ENCODE results near the gene GRK7.
A peak's percentile ranks its signal among the peaks of the same experiment; 100 is the strongest.
"Not testable (repeated sequence)": the region's sequence is repeated elsewhere in the genome, so short reads cannot be mapped to it uniquely, and the experiment has no call there.

GRK7 gene

DNA sequence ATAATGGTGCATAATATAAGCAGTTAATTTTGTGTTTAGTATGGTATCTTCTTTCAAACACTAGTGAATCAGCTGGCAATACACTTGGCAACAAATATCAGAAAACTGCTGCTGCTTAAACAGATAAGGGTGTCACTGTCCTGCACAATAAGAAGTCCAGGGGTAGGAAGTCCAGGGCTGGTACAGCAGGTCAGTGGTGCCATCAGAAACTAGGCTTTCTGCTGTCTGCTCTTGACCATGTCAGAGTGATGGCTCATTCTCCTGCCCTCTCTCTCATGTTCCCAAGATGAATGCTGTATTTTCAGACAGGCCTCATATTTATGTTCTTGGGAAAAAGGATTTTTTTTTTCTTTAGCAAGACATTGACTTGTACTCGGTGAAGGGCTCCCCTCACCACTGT is 9.2 kb upstream of the GRK7 start:
- DNase-seq (ENCODE audit: low spot score), result no peak

DNA sequence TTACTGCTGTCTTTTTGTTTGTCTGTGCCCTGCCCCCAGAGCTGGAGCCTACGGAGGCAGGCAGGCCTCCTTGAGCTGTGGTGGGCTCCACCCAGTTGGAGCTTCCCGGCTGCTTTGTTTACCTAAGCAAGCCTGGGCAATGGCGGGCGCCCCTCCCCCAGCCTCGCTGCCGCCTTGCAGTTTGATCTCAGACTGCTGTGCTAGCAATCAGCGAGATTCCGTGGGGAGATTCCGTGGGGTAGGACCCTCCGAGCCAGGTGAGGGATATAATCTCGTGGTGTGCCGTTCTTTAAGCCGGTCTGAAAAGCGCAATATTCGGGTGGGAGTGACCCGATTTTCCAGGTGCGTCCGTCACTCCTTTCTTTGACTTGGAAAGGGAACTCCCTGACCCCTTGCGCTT is 656 bp upstream of the GRK7 start:
- not testable (repeated sequence) for DNase-seq (ENCODE audit: low spot score)

DNA sequence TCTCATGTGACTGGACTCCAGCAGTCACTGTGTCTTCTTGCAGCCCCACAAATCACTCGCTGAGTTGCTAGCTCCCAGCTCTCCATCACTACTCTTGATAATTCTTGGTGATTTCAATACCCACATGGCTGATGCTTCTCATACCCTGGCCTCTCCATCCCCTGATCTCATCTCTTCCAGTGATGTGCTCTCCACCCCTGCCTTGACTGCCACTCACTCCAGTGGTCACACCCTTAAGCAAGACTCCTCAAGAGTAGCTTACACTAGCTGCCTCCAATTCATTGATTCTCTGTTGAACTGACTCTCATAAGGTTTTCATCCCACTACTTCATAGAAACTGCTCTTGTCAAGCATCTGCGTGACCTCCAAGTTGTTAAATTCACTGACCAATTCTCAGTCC is 837 bp downstream of the GRK7 start:
- no peak for DNase-seq (ENCODE audit: low spot score)

DNA sequence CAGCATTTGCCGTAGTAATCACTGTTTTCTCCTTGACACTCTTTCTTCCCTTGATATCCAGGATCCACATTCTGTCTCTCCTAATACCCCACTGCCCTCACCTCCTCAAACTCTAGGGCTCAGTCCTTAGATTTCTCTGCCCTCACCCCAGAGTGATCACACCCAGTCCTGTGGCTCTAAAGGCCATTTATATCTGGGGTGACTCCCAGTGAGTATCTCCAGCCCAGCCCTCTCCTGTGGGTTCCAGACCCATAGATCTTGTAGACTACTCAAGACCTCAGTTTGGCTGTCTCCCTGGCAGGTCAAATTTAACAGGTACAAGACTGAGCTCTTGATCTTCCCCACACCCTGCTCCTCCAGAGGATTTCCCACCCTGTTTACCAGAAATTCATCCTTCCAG is 1.3 kb downstream of the GRK7 start:
- DNase-seq (ENCODE audit: low spot score), result no peak

DNA sequence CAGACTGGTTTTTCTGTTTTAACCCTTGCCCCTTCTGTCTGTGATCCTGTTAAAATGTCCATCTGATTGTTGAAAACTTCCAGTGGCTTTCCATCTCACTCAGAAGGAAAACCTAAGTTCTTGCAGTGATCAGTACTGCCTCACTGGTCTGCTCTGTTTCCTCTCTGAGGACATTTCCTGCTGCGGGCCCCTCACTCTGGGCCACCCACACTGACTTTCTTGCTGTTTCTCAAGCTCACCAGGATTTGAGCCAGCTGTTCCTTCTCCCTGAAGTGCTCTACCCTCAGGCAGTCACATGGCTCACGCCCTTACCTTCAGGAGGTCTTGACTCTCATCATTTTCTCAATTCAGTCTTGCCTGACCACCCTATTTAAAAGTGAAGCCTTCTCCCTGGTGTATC is 1.8 kb downstream of the GRK7 start:
- DNase-seq (ENCODE audit: low spot score), result no peak

DNA sequence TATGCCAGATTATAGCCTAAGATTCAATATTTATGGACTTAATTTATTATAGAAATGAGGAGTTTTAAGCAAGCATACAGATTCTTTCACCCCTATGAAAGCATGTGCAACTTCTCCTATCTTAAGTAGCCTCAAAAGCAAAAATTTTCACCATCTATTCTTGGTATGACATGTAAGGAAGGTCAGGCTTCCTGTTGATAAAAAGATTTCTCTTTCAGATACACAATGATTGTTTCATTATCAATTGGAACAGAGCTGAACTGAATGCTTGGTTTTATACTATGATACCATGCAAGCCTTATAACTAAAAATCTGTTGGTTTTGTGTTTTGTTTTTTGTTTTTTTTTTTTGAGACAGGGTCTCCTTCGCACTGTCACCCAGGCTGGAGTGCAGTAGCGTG is 3.9 kb downstream of the GRK7 start:
- peak; percentile 44 for DNase-seq (ENCODE audit: low spot score)

DNA sequence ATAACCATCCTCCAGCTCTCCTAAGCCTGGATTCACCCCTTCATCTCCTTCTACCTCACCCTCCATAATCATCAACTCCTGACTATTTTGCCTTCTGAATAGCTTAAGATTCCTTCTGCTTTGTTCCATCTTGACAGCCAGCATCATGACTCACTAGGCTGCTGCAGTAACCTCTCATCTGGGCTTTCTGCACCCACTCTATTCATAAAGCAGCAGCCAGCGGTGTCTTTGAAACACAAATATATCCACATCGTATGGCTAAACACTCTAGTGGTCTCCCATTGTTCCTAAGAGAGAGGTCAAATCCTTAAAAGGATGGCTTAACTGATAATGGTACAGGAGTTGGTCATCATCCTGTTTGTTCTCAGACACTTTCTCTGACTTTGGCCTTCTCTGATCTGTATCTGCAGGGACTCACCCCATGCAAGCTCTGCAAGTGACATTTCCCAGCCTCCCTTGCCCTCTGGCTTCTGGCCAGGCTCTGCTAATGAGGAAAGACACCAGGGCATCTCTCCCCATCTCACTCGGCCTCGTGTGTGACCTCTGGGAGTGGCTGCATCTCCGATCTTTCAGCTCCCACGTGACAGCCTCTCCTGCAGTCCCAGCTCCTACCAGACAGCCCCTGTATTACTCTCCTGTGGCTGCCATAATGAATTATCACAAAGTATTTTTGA is 6.2 kb downstream of the GRK7 start:
- DNase-seq (ENCODE audit: low spot score), result no peak

DNA sequence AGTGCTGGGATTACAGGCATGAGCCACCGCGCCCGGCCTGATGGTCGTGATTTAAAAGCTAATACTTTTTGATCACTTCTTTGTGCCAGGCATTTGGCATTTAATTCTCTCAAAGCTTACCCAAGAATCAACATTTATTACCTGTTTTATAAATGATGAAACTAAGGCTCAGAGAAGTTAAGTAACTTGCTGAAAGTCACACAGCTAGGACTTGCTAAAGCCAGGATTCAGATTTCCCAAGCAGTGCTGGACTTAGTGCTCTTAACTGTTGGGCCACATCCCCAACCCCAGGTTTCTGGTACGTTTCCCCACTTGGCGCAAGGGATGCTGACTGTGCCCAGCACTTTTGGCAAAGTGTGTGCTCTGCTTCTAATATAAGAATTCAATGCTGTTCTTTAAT is 10.5 kb downstream of the GRK7 start:
- no peak for DNase-seq (ENCODE audit: low spot score)

DNA sequence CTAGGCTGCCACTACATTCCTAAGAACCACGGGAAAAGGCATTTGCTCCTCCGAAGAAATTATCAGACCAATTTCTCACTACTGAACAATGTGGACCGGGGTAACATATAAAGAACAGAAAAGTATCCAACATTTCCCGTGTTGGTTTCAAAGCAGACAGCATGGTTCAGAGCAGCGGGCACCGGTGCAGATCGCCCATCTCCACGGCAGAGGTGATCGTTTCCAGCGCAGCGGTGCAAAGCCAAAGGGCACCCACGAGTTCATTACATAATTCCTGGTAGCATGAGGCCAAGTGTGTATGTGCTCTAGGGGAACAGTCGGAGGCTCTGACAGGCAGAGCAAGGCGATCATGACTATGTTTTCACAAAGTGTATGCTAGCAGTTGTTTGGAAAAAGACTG is 13.2 kb downstream of the GRK7 start:
- DNase-seq (ENCODE audit: low spot score), result no peak

DNA sequence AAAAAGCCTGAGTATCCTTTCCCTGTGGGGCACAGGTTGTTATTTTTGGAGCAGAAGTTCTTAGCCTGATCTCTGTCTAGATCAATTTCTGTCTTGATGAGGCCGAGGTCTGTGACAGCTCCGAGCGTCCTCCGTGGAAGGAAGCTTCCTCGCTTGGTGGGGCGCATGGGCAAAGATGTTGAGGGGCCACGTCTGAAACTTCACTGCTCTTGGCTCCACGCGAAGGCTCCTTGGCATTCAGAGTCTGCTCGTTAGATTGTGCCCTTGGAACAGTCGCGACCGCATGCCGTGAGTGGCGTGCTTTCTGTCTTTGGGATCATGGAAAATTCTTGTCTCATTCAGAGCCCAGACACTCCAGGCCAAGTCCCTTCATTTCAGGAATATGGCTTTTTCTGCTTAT is 13.7 kb downstream of the GRK7 start:
- no peak for DNase-seq (ENCODE audit: low spot score)

DNA sequence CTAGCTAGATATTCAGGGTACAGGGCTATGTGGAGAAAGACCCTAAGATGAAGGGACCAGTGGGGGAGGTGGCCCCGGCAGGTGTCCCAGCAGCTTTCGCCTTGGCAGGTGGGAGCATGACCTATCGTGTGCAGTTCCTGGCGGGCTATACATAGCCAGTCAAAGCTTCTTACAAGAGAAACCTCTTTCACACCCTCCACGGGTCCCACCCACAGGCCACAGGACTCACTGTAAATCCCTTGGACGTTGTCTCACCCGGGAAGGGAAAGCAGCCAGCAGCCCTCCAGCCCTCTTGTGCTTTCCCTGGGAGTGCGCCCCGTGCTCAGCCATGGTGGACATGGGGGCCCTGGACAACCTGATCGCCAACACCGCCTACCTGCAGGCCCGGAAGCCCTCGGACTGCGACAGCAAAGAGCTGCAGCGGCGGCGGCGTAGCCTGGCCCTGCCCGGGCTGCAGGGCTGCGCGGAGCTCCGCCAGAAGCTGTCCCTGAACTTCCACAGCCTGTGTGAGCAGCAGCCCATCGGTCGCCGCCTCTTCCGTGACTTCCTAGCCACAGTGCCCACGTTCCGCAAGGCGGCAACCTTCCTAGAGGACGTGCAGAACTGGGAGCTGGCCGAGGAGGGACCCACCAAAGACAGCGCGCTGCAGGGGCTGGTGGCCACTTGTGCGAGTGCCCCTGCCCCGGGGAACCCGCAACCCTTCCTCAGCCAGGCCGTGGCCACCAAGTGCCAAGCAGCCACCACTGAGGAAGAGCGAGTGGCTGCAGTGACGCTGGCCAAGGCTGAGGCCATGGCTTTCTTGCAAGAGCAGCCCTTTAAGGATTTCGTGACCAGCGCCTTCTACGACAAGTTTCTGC is 15.0 kb downstream of the GRK7 start:
- DNase-seq (ENCODE audit: low spot score), result no peak

DNA sequence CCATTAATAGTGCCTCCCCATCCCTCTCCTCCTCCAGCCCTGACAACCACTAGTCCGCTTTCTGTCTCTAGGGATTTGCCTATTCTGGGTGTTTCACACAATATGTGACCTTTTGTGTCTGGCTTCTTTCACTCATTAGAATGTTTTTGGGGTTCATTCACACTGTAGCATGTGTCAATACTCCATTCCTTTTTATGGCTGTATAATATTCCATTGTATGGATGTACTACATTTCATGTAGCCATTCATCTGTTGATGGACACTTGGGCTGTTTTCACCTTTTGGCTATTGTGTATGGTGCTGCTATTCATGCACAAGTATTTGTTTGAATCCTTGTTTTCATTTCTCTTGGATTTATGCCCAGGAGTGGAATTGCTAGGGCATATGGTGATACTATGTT is 16.5 kb downstream of the GRK7 start:
- DNase-seq (ENCODE audit: low spot score), result no peak

DNA sequence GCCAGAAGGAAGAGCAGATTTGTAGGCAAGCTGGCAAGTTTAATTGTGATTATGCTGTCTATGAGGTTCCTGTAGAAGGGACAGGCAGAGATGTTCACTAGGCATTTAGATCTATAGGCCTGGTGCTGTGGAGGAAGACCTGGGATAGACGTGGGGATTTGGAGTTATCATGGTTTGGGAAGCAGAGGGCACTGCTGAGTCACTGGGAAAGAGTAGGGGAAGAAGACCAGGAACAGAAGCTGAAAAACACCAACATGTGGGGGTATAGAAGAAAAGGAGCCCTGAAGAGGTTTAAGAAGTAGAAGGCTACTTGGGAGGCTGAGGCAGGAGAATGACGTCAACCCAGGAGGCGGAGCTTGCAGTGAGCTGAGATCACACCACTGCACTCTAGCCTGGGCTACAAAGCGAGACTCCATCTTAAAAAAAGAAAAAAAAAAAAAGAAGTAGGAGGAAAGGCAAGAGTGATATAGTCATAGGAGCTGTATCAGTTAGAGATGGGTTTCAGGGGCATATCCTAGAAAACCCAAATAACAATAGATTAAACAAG is 19.3 kb downstream of the GRK7 start:
- no peak for DNase-seq (ENCODE audit: low spot score)

DNA sequence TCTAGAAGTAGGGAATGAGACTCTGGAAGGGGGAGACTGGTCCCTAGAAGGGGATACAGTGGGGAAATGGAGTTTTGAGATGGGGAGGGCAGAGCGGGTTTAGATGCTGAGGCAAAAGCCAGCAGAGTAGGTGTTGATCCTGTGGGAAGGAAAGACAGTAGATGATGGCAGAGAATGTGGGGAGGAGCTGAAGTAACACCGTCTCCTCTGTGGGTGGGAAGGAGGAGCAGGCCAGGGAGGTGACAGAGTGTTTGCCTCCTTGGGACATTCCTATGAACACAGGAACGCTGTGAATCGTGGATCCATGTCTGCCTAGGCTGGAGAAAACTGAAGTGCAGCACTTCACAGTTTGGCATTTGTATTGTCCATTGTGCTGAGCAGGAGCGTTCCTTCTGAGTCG is 20.4 kb downstream of the GRK7 start:
- DNase-seq (ENCODE audit: low spot score), result no peak

DNA sequence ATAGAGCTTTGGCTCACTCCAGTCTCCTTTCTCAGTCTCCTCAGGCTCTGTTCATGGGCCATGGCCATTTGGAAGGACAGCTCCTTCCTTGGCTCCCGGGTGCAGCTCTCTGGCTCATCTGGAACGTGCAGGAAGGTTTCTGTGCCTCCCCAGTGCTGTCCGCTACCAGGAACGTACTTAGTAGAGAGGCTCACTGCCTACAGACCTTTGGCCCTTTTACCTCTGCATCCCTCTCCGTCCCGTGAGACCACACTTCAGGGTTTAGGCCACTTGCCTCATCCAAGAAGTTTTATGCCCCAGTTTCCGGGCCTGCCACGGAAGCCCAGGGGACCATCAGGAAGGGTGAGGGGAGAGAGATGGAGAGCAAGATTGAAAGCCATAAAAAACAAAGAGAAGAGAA is 20.9 kb downstream of the GRK7 start:
- DNase-seq (ENCODE audit: low spot score), result no peak

DNA sequence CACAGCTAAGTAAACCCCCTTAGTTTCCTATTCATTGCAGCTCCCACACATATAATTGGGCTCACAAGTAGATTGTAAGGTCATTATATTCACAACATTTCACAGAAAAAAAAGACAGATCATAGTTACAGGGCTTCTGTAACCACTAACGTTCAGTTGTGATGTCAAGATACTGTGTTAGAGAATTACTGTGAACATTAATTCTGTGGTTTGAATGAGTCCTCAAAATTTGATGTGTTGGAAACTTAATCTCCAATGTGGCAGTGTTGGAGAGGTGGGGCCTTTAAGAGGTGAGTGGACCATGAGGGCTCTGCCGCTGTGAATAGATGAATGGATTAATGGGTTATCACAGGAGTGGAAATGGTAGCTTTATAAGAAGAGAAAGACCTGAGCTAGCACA is 21.3 kb downstream of the GRK7 start:
- no peak for DNase-seq (ENCODE audit: low spot score)

DNA sequence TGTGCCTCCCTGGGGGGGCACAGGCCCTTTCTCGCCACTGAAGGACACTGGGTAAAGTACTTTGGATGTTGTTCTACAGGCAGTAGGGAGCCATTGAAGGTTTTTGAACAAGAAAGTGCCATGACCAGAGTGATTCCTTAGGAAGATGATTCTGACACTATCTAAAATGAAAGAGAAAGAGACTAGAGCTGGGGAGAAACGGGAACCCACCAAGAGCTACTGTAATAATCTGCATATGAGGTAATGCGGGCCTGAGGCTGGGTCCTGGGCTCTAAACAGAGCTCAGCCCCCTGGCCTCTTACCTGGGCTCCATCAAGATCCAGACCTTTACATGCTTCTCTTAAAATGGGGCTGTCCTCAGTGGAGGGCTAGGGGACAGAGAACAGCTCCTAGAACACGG is 24.9 kb downstream of the GRK7 start:
- DNase-seq (ENCODE audit: low spot score), result no peak

DNA sequence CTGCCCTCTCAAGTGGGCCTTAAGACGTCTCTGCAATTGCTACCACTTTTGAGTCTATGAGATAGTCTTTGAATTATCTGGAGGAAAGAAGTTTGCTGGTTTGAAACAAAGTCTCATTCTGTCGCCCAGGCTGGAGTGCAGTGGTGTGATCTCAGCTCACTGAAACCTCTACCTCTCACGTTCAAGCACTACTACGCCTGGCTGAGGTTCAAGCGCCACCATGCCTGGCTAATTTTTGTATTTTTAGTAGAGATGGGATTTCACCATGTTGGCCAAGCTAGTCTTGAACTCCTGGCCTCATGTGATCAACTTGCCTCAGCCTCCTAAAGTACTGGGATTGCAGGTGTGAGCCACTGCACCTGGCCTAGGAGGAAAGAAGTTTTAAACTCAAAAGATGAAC is 25.5 kb downstream of the GRK7 start:
- DNase-seq (ENCODE audit: low spot score), result not testable (repeated sequence)

DNA sequence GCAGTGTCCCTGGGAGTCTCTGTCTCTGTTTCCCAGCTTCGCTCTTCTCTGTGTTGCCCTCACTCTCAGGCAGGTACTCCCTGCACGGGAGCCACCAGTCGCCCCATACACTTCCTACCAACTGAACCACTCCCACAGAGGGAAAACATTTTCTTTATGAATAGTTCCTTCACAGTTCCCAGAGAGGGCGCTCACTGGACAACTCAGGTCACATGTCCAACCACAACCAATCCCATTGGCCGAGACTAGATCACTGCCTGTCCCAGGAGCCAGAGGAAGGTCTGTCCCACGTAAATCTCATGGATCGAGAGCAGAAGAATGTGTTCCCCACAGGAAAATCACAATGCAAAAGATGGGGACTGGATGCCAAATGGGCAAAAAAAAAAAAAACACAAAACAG is 26.1 kb downstream of the GRK7 start:
- DNase-seq (ENCODE audit: low spot score), result no peak

DNA sequence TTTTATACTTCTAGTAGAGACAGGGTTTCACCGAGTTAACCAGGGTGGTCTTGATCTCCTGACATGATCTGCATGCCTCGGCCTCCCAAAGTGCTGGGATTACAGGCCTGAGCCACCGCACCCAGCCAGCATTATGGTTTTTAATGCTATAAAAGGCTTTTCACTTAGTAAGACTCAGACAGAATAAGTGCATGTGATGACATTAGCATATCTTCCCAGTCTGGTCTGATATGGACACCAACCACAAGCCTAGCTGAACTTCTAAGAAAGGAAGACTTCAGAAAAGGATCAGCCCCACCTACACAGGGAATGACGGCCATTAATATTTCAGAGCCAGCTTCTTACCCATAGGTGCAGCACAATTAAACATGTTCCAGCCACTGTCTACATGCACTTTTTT is 27.0 kb downstream of the GRK7 start:
- DNase-seq (ENCODE audit: low spot score), result no peak

DNA sequence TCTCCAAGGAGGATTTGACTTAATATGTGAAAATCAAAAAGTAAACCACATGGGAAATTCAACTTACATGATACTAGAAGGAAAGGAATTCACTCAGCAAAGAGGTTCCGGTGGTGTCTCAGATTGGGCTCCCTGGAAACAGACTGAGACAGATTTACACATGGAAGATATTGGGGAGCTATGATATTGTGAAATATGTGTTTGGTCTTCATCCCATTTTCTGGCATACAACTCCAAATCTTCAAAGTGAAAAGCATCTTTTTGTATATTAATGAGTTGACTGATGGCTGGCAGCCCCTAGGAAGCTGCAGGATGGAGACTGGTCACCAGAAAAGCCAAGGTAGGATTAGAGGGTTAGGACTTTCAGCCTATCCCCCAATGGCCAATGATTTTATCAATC is 29.3 kb downstream of the GRK7 start:
- no peak for DNase-seq (ENCODE audit: low spot score)

DNA sequence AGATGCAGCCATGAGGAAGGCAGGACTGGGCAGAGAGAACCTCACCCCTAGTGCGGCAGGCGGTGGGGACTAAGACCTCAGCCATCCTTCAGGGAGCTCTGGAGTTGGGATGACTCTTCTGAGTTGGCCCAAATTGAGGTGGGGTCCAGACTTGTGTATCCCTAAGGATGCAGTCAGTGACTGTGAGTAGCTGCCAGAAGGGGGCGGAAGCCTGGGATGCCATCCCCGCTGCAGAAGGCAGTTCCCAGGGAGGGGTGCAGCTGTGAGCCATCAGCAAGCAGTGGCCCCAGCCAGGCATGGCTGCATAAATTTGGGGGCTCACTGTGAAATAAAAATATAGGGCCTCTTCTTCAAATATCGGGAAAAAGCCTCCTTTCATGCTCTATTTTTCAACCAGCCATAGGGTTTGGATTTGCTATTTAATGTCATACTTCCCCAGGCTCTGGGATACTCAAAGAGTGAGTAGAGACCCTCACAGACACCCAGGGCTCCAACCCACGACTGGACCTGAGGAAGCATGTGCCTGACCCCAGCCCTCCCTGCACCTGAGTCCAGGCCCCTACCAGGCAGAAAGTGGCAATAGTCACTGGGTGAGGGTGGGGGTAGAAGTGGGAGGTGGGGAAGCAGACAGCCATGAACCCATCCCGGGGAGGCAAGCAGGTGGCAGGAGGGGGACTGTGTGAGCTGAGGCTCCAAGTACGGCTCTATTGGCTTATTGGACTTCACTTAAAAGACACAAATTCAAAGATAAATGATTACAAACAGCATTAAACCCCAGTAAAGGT is 30.5 kb downstream of the GRK7 start:
- DNase-seq (ENCODE audit: low spot score), result no peak

DNA sequence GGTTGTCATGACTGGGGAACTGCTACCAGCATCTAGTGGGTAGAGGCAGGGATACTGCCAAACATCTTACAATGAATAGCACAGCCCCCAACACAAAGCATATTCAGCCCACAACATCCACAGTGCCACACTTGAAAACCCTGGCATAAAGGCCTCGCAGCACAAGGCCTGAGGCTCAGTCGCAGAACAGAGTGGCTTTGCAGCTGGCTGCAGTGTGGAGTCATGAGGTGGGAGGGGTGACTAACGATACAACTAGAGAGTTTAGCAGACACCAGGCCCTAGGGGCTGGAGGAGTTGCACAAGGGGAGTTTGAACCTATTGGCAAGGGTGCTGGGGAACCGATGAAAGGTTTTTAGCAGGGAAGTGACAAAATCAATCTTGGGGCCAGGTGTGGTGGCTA is 32.1 kb downstream of the GRK7 start:
- DNase-seq (ENCODE audit: low spot score), result no peak
